Activated CD8-positive, alpha-beta memory T cell treated with anti-CD3 and anti-CD28 coated beads, Interleukin-2, amount 50 U/mL, for 1 hour (primary cell): ENCODE measurements around the gene DENND4C.
"Not testable (repeated sequence)": the region's sequence is repeated elsewhere in the genome, so short reads cannot be mapped to it uniquely, and the experiment has no call there.

Source experiments
- DNase-seq: peaks from one replicate; pipeline ENCODE4 v3.0.0-alpha.2; 2020; ENCODE audit errors: extremely low read depth

Gene DENND4C

DNA sequence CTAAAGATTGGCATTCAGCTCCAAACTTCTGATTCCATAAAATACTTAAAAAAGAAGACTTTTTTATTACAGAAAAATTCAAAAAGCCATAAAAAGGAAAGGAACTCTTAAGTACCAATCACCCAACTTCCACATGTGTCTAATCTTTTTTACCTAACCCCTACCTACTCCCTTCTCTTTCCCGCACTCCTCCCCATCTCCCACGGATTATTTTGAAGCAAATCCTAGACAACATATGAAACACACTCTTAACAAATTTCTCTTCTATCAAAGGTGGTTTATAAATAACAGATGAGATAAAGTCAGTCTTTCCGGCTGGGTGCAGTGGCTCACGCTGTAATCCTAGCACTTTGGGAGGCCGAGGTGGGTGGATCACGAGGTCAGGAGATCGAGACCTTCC lies 5.9 kb upstream of the DENND4C start:
- DNase-seq, result no peak

GRCh38 chr9:19229595-19230354 lies 718 bp upstream of the DENND4C start:
- DNase-seq, result no peak

- no peak for DNase-seq
Observed at GRCh38 chr9:19231126-19231903, 822 bp downstream of the DENND4C start.

- DNase-seq, result no peak
Observed at GRCh38 chr9:19231904-19232822, 1.7 kb downstream of the DENND4C start.

- DNase-seq, result no peak
Observed at GRCh38 chr9:19232823-19233194, 2.3 kb downstream of the DENND4C start.

DNA sequence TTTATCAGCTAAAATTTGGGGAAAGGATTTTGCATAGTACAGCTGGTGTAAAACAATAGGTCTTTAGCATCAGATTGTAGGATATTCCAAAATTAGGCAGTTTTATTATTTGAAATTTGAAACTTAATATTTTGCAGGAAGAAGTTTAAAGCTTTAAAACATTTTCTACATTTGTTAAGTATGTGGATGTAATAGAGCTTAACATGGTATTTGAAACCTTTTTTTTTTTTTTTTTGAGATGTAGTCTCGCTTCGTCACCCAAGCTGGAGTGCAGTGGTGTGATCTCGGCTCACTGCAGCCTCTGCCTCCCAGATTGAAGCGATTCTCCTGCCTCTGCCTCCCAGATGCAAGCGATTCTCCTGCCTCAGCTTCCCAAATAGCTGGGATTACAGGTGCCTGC lies 2.9 kb downstream of the DENND4C start:
- no peak for DNase-seq

GRCh38 chr9:19239955-19240354 lies 9.5 kb downstream of the DENND4C start:
- no peak for DNase-seq

GRCh38 chr9:19241728-19242127 lies 11.2 kb downstream of the DENND4C start:
- DNase-seq, result no peak

DNA sequence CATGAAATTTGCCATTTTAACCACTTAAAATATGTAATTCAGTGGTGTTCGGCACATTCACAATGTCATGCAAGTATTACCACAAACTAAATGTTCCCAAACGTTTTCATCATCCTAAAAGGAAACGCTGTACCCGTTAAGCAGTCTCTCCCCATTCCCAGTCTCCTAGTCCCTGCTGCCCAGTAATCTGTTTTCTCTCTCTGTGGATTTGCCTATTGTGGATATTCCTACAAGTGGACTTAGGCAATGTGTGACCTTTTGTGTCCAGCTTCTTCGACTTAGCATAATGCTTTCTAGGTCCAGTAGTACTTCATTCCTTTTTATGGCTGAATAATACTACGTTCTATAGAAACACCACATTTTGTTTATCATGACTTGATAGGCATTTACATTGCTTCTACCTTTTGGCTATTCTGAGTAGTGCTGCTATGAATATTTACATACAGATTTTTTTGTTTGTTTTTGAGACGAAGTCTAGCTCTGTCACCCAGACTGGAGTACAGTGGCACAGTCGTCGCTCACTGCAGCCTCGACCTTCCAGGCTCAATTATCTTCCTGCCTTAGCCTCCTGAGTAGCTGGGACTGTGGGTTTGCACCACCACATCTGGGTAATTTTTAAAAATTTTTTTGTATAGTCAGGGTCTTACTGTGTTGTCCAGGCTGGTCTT lies 13.0 kb downstream of the DENND4C start:
- no peak for DNase-seq

GRCh38 chr9:19246891-19247290 lies 16.4 kb downstream of the DENND4C start:
- DNase-seq, result no peak

- DNase-seq, result no peak
Observed at GRCh38 chr9:19247420-19247819, 16.9 kb downstream of the DENND4C start.

DNA sequence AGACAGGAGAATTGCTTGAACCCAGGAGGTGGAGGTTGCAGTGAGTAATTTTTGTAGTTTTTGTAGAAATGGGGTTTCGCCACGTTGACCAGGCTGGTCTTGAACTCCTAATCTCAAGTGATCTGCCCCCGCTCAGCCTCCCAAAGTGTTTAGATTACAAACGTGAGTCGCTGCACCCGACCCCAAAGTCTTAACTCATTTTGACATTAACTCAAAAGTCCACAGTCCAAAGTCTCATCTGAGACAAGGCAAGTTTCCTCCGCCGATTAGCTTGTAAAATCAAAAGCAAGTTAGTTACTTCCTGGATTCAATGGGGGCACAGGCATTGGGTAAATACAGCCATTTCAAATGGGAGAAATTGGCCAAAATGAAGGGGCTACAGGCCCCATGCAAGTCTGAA lies 19.9 kb downstream of the DENND4C start:
- DNase-seq, result not testable (repeated sequence)

DNA sequence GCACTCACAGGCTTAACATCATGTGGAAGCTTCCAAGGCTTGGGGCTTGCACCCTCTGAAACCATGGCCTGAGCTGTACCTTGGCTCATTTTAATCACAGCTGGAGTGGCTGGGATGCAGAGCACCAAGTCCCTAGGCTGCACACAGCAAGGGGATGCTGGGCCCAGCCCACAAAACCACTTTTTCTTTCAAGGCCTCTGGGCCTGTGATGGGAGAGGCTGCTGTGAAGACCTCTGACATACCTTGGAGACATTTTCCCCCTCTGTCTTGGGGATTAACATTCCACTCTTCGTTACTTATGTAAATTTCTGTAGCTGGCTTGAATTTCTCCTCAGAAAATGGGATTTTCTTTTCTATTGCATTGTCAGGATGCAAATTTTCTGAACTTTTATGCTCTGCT lies 20.7 kb downstream of the DENND4C start:
- DNase-seq, result not testable (repeated sequence)

GRCh38 chr9:19251622-19252021 lies 21.1 kb downstream of the DENND4C start:
- DNase-seq, result not testable (repeated sequence)

DNA sequence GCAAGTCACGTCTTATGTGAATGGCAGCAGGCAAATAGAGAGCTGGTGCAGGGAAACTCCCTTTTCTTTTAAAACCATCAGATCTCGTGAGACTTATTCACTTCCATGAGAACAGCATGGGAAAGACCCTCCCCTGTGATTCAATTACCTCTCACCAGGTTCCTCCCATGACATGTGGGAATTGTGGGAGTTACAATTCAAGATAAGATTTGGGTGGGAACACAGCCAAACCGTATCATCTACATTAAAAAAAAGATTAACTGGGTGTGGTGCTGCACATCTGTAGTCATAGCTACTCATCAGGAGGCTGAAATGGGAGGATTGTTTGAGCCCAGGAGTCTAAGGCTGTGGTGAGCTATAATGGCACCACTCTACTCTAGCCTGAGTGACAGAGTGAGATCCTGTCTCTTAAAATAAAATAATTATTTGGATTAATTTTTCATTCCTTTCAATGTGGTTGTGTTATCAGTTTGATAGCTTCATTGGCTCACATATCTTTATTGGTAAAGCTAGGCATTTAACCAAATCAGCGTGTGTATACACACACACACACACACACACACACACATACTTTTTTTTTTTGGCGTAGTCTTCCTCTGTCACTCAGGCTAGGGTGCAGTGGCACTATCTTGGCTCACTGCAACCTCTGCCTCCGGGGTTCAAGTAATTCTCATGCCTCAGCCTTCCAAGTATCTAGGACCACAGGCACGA lies 21.8 kb downstream of the DENND4C start:
- DNase-seq, result no peak

DNA sequence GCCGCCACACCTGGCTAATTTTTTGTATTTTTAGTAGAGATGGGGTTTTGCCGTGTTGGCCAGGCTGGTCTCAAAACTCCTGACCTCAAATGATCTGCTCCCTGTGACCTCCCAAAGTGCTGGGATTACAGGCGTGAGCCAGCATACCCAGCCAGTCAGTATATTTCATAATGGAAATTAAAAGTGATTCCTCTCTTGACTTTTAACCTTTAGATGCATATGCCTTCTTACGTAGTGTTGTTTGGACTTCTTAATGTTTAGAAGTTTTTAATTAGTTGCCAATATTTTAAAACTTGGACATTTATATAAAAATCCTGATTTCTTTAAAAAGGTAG lies 22.4 kb downstream of the DENND4C start:
- no peak for DNase-seq

- DNase-seq, result no peak
Observed at GRCh38 chr9:19255112-19255511, 24.6 kb downstream of the DENND4C start.

DNA sequence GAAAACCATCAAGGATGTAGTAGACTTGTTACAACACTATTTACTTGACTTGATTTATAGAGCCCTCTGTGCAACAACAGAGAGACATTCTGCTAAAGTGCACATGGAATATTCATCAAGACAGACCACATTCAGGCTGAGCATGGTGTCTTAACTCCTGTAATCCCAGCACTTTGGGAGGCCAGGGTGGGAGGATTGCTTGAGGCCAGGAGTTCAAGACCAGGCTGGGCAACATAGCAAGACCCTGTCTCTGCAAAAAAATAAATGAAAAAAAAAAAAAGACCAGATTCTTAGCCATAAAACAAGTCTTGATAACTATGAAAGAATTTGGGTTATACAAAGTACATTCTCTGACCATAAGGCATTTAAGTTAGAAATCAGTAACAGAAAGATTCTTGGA lies 25.3 kb downstream of the DENND4C start:
- no peak for DNase-seq

DNA sequence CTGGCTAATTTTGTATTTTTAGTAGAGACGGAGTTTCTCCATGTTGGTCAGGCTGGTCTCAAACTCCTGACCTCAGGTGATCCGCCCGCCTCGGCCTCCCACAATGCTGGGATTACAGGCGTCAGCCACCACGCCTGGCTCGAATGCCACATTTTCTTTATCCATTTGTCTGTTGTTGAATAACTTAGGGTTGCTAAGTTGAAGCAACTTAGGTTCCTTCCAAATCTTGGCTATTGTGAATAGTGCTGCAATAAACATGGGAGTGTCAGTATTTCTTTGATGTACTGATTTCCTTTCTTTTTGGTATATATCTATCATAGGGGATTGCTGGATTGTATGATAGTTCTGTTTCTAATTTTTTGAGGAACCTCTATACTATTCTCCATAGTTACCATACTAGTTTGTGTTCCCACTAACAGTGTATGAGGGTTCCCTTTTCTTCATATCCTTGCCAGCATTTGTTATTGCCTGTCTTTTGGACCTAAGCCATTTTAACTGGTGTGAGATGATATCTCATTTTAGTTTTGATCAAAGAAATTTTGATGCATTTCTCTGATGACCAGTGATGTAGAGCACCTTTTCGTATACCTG lies 29.3 kb downstream of the DENND4C start:
- not testable (repeated sequence) for DNase-seq

- DNase-seq, result not testable (repeated sequence)
Observed at GRCh38 chr9:19265602-19266001, 35.1 kb downstream of the DENND4C start.
